Measurements from ENCODE around the gene APOBEC3A. TPM values are rescaled to one million over a fixed set of nuclear protein-coding genes. Genes with fewer than 3 reads are reported as not detected.
A peak's percentile ranks its signal among the peaks of the same experiment; 100 is the strongest.
"Not testable (repeated sequence)": the region's sequence is repeated elsewhere in the genome, so short reads cannot be mapped to it uniquely, and the experiment has no call there.

The APOBEC3A gene
- total RNA-seq, 1 donor from 2014 or later: not detected

GRCh38 chr22:38981005-38981991 is 23.9 kb downstream of the APOBEC3A start:
- DNase-seq (ENCODE audit: low spot score): peak; percentile 23

- peak; percentile 93 for DNase-seq (ENCODE audit: low spot score)
Measured at GRCh38 chr22:38981992-38982927, 24.9 kb downstream of the APOBEC3A start, which contains the start of gene APOBEC3B. APOBEC3B (plus strand) TSS chr22:38982347; CDS start chr22:38982454, 107 bp downstream.

- no peak for DNase-seq (ENCODE audit: low spot score)
Measured at GRCh38 chr22:38984224-38984623, 26.8 kb downstream of the APOBEC3A start.

GRCh38 chr22:38984784-38985757 is 27.7 kb downstream of the APOBEC3A start:
- DNase-seq (ENCODE audit: low spot score): peak; percentile 80

- DNase-seq (ENCODE audit: low spot score): no peak
Measured at GRCh38 chr22:38986629-38987028, 29.2 kb downstream of the APOBEC3A start.

GRCh38 chr22:38987171-38987895 is 29.9 kb downstream of the APOBEC3A start:
- no peak for DNase-seq (ENCODE audit: low spot score)

GRCh38 chr22:38989466-38989865 is 32.1 kb downstream of the APOBEC3A start:
- DNase-seq (ENCODE audit: low spot score): no peak

GRCh38 chr22:38992871-38993371 is 35.5 kb downstream of the APOBEC3A start:
- not testable (repeated sequence) for DNase-seq (ENCODE audit: low spot score)

GRCh38 chr22:38996105-38996504 is 38.7 kb downstream of the APOBEC3A start:
- DNase-seq (ENCODE audit: low spot score): no peak

- no peak for DNase-seq (ENCODE audit: low spot score)
Measured at GRCh38 chr22:38997518-38997917, 40.1 kb downstream of the APOBEC3A start.

GRCh38 chr22:39003165-39003638 is 45.8 kb downstream of the APOBEC3A start:
- DNase-seq (ENCODE audit: low spot score): peak; percentile 70

- no peak for DNase-seq (ENCODE audit: low spot score)
Measured at GRCh38 chr22:39007177-39007576, 49.8 kb downstream of the APOBEC3A start.

GRCh38 chr22:39008271-39008850 is 51.0 kb downstream of the APOBEC3A start:
- DNase-seq (ENCODE audit: low spot score): not testable (repeated sequence)

GRCh38 chr22:39010946-39011345 is 53.5 kb downstream of the APOBEC3A start:
- DNase-seq (ENCODE audit: low spot score): no peak

Other genes with a start within 250 kb of the APOBEC3A start
- 129 TPM for gene SUN2, start 201.6 kb upstream of the APOBEC3A start, total RNA-seq
- gene DNAL4, start 163.5 kb upstream of the APOBEC3A start, total RNA-seq: 30.0 TPM
- gene NPTXR, start 113.6 kb upstream of the APOBEC3A start, total RNA-seq: 15.0 TPM
- gene CBX6, start 85.4 kb upstream of the APOBEC3A start, total RNA-seq: 97.5 TPM
- 1.8 TPM for gene APOBEC3B, start 24.7 kb downstream of the APOBEC3A start, total RNA-seq
- 28.6 TPM for gene APOBEC3C, start 56.6 kb downstream of the APOBEC3A start, total RNA-seq
- gene APOBEC3D, start 63.5 kb downstream of the APOBEC3A start, total RNA-seq: 8.4 TPM
- 14.4 TPM for gene APOBEC3F, start 83.3 kb downstream of the APOBEC3A start, total RNA-seq
- 7.7 TPM for gene APOBEC3G, start 119.7 kb downstream of the APOBEC3A start, total RNA-seq
- 1.4 TPM for gene APOBEC3H, start 139.6 kb downstream of the APOBEC3A start, total RNA-seq
- gene CBX7, start 195.1 kb downstream of the APOBEC3A start, total RNA-seq: 76.5 TPM

Measured in mucosa of gallbladder (tissue), 1 donor.